BE2C (cell line): ENCODE results near the gene DPYD.

Experiments used
- DNase-seq: peaks from one replicate; pipeline ENCODE4 v3.0.0-alpha.2; 2020
- H3K27me3 ChIP-seq: fragments of 250-450 bp; sonication (Bioruptor Pico); 2 replicates; pipeline ENCODE4 v1.5.1; 2020; ENCODE audit warnings: mild to moderate bottlenecking
- H3K36me3 ChIP-seq: fragments of 250-450 bp; sonication (Bioruptor Pico); 2 replicates; pipeline ENCODE4 v1.5.1; 2020; ENCODE audit warnings: mild to moderate bottlenecking
- H3K4me1 ChIP-seq: fragments of 250-450 bp; sonication (Bioruptor Pico); 2 replicates; pipeline ENCODE4 v1.5.1; 2020
- H3K4me3 ChIP-seq: 2 replicates; pipeline ENCODE4 v1.5.1; 2011; ENCODE audit warnings: low read depth, low read length
- H3K9me3 ChIP-seq: fragments of 250-450 bp; sonication (Bioruptor Pico); 2 replicates; pipeline ENCODE4 v1.5.1; 2020
- CTCF ChIP-seq: IDR thresholded peaks from 2 replicates; pipeline ENCODE4 v1.5.1; 2012; ENCODE audit warnings: mild to moderate bottlenecking, low read depth, low read length

Gene DPYD

DNA sequence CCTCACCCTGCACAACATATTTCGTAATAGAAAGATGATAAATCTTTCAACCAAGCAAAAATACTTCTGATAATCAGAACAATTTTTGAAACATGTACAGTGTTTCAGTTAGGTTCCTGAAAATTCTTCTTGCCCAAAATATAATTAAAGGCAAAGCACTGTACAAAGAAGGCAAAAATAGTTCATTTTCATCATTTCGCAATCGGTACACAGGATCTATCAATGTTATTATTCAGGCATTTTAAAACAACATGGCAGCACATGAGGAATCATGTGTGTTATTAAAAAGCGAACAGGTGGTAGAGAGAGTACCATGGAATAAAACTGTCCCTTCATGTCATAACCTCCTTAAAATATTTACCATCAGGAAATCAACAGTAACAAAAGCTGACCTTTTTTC lies 356.9 kb downstream of the DPYD start:
- TF ChIP-seq CTCF = no peak
- no peak for DNase-seq
- no peaks in the 10 kb centered on the region for H3K36me3 ChIP-seq
- no peaks in the 10 kb centered on the region for H3K27me3 ChIP-seq
- no peak overlapping the region for H3K4me3 ChIP-seq
- no peaks in the 10 kb centered on the region; the same call in 1 of the 2 replicates for H3K4me1 ChIP-seq
- no peaks in the 10 kb centered on the region for H3K9me3 ChIP-seq

- no peak for DNase-seq
- no peaks in the 10 kb centered on the region for H3K27me3 ChIP-seq
- no peak overlapping the region for H3K4me3 ChIP-seq
- H3K9me3 ChIP-seq = no peaks in the 10 kb centered on the region
- no peaks in the 10 kb centered on the region for H3K36me3 ChIP-seq
- no peaks in the 10 kb centered on the region; the same call in 1 of the 2 replicates for H3K4me1 ChIP-seq
- TF ChIP-seq CTCF = no peak
Measured at GRCh38 chr1:97562081-97562480, 358.8 kb downstream of the DPYD start.

DNA sequence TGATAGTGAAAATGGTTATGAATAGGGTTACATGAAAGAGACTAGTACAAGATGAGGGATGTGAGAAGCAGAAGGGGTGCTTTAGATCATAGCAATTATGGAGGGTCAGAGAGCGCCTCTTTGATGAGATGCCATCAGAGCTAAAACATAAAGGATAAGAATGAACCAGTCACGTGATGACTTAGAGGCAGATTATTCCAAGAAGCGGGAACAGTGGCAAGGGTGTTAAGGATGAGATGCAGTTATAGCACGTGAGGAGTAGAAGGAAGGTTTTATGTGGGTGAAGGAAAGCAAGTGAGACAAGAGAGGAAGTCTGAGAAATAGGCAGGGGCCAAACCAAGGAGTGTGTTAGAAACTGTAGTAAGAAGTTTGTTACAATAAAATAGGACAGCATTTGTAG lies 360.1 kb downstream of the DPYD start:
- no peaks in the 10 kb centered on the region for H3K27me3 ChIP-seq
- H3K4me3 ChIP-seq = no peak overlapping the region
- DNase-seq = no peak
- TF ChIP-seq CTCF = no peak
- H3K4me1 ChIP-seq = no peaks in the 10 kb centered on the region; the same call in 1 of the 2 replicates
- H3K9me3 ChIP-seq = no peaks in the 10 kb centered on the region
- no peaks in the 10 kb centered on the region for H3K36me3 ChIP-seq

- Histone ChIP-seq H3K9me3 (no peaks in the 10 kb centered on the region), H3K36me3 (peaks cover 3% of the 10 kb centered on the region; the same call in 1 of the 2 replicates)
Measured at GRCh38 chr1:97553971-97554370, 366.9 kb downstream of the DPYD start.

GRCh38 chr1:97551113-97551512 lies 369.7 kb downstream of the DPYD start:
- DNase-seq = no peak
- no peak for TF ChIP-seq CTCF
- no peak overlapping the region for H3K4me3 ChIP-seq
- peaks cover 3% of the 10 kb centered on the region; the same call in 1 of the 2 replicates for H3K36me3 ChIP-seq
- H3K4me1 ChIP-seq = peaks cover 13% of the 10 kb centered on the region
- no peaks in the 10 kb centered on the region for H3K9me3 ChIP-seq
- H3K27me3 ChIP-seq = no peaks in the 10 kb centered on the region

More at GRCh38 chr1:97553971-97554370, 366.9 kb downstream of the DPYD start:
- Histone ChIP-seq H3K4me3 (no peak overlapping the region), H3K27me3 (no peaks in the 10 kb centered on the region), H3K4me1 (peaks cover 13% of the 10 kb centered on the region)
- no peak for TF ChIP-seq CTCF
- DNase-seq = peak; percentile 28

GRCh38 chr1:97545446-97545845 lies 375.4 kb downstream of the DPYD start:
- Histone ChIP-seq H3K4me1 (peaks cover 2% of the 10 kb centered on the region; the same call in 1 of the 2 replicates), H3K9me3 (no peaks in the 10 kb centered on the region), H3K36me3 (peaks cover 3% of the 10 kb centered on the region; the same call in 1 of the 2 replicates), H3K4me3 (no peak overlapping the region), H3K27me3 (no peaks in the 10 kb centered on the region)
- no peak for TF ChIP-seq CTCF
- no peak for DNase-seq
